HG03571 (cell line): Measurements from ENCODE around the gene CCDC92B.
"Not testable (repeated sequence)": the region's sequence is repeated elsewhere in the genome, so short reads cannot be mapped to it uniquely, and the experiment has no call there.

Experiments
- ATAC-seq: cut with Tn5 transposase; IDR thresholded peaks from one replicate; pipeline ENCODE4 v1.9.1; 2021; ENCODE audit not compliant: unreplicated experiment

Gene CCDC92B

GRCh38 chr17:2749058-2749783 is at the start of gene CCDC92B:
Gene CCDC92B (minus strand): TSS chr17:2749652. CDS start chr17:2735145, 14,507 bp downstream.
- ATAC-seq, result no peak

- no peak for ATAC-seq
These were observed 49.2 kb upstream of the CCDC92B start for GRCh38 chr17:2798678-2799077.

- no peak for ATAC-seq
These were observed 48.7 kb upstream of the CCDC92B start for GRCh38 chr17:2798188-2798587.

GRCh38 chr17:2797637-2798036 is 48.2 kb upstream of the CCDC92B start:
- no peak for ATAC-seq

GRCh38 chr17:2797226-2797625 is 47.8 kb upstream of the CCDC92B start:
- ATAC-seq, result no peak

- no peak for ATAC-seq
These were observed 47.0 kb upstream of the CCDC92B start, which contains the start of gene RAP1GAP2 for GRCh38 chr17:2796164-2797125. Gene RAP1GAP2 (plus strand): TSS chr17:2796438. CDS start chr17:2796528, 90 bp downstream.

- ATAC-seq, result no peak
These were observed 46.1 kb upstream of the CCDC92B start for GRCh38 chr17:2795441-2796163.

- ATAC-seq, result no peak
These were observed 44.8 kb upstream of the CCDC92B start for GRCh38 chr17:2794111-2794803.

GRCh38 chr17:2792366-2793169 is 43.1 kb upstream of the CCDC92B start:
- no peak for ATAC-seq

- no peak for ATAC-seq
These were observed 40.2 kb upstream of the CCDC92B start for GRCh38 chr17:2789700-2790099.

GRCh38 chr17:2786176-2786881 is 36.9 kb upstream of the CCDC92B start:
- ATAC-seq, result no peak

- not testable (repeated sequence) for ATAC-seq
These were observed 35.9 kb upstream of the CCDC92B start for GRCh38 chr17:2785376-2785775.

GRCh38 chr17:2784864-2785263 is 35.4 kb upstream of the CCDC92B start:
- ATAC-seq, result no peak

GRCh38 chr17:2783310-2784030 is 34.0 kb upstream of the CCDC92B start:
- ATAC-seq, result no peak

- no peak for ATAC-seq
These were observed 32.6 kb upstream of the CCDC92B start for GRCh38 chr17:2782055-2782454.

GRCh38 chr17:2781598-2781997 is 32.1 kb upstream of the CCDC92B start:
- ATAC-seq, result not testable (repeated sequence)

GRCh38 chr17:2780931-2781454 is 31.5 kb upstream of the CCDC92B start:
- ATAC-seq, result no peak

GRCh38 chr17:2780256-2780655 is 30.8 kb upstream of the CCDC92B start:
- ATAC-seq, result no peak
